ENCODE results near the gene EPO.

Gene EPO

DNA sequence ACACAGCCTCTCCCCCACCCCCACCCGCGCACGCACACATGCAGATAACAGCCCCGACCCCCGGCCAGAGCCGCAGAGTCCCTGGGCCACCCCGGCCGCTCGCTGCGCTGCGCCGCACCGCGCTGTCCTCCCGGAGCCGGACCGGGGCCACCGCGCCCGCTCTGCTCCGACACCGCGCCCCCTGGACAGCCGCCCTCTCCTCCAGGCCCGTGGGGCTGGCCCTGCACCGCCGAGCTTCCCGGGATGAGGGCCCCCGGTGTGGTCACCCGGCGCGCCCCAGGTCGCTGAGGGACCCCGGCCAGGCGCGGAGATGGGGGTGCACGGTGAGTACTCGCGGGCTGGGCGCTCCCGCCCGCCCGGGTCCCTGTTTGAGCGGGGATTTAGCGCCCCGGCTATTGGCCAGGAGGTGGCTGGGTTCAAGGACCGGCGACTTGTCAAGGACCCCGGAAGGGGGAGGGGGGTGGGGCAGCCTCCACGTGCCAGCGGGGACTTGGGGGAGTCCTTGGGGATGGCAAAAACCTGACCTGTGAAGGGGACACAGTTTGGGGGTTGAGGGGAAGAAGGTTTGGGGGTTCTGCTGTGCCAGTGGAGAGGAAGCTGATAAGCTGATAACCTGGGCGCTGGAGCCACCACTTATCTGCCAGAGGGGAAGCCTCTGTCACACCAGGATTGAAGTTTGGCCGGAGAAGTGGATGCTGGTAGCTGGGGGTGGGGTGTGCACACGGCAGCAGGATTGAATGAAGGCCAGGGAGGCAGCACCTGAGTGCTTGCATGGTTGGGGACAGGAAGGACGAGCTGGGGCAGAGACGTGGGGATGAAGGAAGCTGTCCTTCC, 620 bp downstream of the EPO start:
- no peak for DNase-seq (ENCODE audit: low read depth in 1 of 2, low spot score in 1 of 2)
- TF ChIP-seq POLR2AphosphoS5 (IDR thresholded peaks at IDR 0.05; ENCODE audit: low read depth) (no peak), SPI1 (IDR thresholded peaks at IDR 0.05; ENCODE audit: borderline replicate concordance, low read depth) (no peak), REST (IDR thresholded peaks at IDR 0.05; ENCODE audit: insufficient replicate concordance, low read depth) (no peak), GABPA (IDR thresholded peaks at IDR 0.05; ENCODE audit: low read depth) (no peak)
- TF ChIP-seq, protein P1, sequence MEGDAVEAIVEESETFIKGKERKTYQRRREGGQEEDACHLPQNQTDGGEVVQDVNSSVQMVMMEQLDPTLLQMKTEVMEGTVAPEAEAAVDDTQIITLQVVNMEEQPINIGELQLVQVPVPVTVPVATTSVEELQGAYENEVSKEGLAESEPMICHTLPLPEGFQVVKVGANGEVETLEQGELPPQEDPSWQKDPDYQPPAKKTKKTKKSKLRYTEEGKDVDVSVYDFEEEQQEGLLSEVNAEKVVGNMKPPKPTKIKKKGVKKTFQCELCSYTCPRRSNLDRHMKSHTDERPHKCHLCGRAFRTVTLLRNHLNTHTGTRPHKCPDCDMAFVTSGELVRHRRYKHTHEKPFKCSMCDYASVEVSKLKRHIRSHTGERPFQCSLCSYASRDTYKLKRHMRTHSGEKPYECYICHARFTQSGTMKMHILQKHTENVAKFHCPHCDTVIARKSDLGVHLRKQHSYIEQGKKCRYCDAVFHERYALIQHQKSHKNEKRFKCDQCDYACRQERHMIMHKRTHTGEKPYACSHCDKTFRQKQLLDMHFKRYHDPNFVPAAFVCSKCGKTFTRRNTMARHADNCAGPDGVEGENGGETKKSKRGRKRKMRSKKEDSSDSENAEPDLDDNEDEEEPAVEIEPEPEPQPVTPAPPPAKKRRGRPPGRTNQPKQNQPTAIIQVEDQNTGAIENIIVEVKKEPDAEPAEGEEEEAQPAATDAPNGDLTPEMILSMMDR (IDR thresholded peaks at IDR 0.05; ENCODE audit: insufficient read depth, low read length) = no peak
- Histone ChIP-seq H3K27me3 (ENCODE audit: insufficient read depth, poor library complexity, severe bottlenecking) (peaks cover 19% of the 10 kb centered on the region), H3K27ac (replicated peaks) (no peak overlapping the region), H3K4me3 (replicated peaks; ENCODE audit: insufficient read depth, low read length) (no peak overlapping the region)

GRCh38 chr7:100721505-100721812, 1.2 kb downstream of the EPO start:
- Histone ChIP-seq H3K4me3 (replicated peaks; ENCODE audit: insufficient read depth, low read length) (no peak overlapping the region), H3K27ac (replicated peaks) (no peak overlapping the region), H3K27me3 (ENCODE audit: insufficient read depth, poor library complexity, severe bottlenecking) (peaks cover 19% of the 10 kb centered on the region)
- TF ChIP-seq SPI1 (IDR thresholded peaks at IDR 0.05; ENCODE audit: borderline replicate concordance, low read depth) (no peak), POLR2AphosphoS5 (IDR thresholded peaks at IDR 0.05; ENCODE audit: low read depth) (no peak), REST (IDR thresholded peaks at IDR 0.05; ENCODE audit: insufficient replicate concordance, low read depth) (no peak), GABPA (IDR thresholded peaks at IDR 0.05; ENCODE audit: low read depth) (no peak)
- TF ChIP-seq, protein P1 (IDR thresholded peaks at IDR 0.05; ENCODE audit: insufficient read depth, low read length) = no peak
- no peak for DNase-seq (ENCODE audit: low read depth in 1 of 2, low spot score in 1 of 2)

DNA sequence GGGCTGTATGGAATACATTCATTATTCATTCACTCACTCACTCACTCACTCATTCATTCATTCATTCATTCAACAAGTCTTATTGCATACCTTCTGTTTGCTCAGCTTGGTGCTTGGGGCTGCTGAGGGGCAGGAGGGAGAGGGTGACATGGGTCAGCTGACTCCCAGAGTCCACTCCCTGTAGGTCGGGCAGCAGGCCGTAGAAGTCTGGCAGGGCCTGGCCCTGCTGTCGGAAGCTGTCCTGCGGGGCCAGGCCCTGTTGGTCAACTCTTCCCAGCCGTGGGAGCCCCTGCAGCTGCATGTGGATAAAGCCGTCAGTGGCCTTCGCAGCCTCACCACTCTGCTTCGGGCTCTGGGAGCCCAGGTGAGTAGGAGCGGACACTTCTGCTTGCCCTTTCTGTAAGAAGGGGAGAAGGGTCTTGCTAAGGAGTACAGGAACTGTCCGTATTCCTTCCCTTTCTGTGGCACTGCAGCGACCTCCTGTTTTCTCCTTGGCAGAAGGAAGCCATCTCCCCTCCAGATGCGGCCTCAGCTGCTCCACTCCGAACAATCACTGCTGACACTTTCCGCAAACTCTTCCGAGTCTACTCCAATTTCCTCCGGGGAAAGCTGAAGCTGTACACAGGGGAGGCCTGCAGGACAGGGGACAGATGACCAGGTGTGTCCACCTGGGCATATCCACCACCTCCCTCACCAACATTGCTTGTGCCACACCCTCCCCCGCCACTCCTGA, 2.4 kb downstream of the EPO start:
- no peak for DNase-seq (ENCODE audit: low read depth in 1 of 2, low spot score in 1 of 2)
- peaks cover 19% of the 10 kb centered on the region for H3K27me3 ChIP-seq (ENCODE audit: insufficient read depth, poor library complexity, severe bottlenecking)
- H3K27ac ChIP-seq (replicated peaks) = no peak overlapping the region
- H3K4me3 ChIP-seq (replicated peaks; ENCODE audit: insufficient read depth, low read length) = no peak overlapping the region
- TF ChIP-seq, protein P1 (IDR thresholded peaks at IDR 0.05; ENCODE audit: insufficient read depth, low read length) = no peak
- no peak for TF ChIP-seq REST (IDR thresholded peaks at IDR 0.05; ENCODE audit: insufficient replicate concordance, low read depth)
- TF ChIP-seq SPI1 (IDR thresholded peaks at IDR 0.05; ENCODE audit: borderline replicate concordance, low read depth) = no peak
